ENCODE data around the gene EBPL. TPM values are rescaled to one million over a fixed set of nuclear protein-coding genes. Genes with fewer than 3 reads are reported as not detected.

EBPL gene
- total RNA-seq, 2 donors from 2014 or later = 30.7 to 72.1 TPM

Other genes with a start within 250 kb of the EBPL start
- gene CAB39L, start 247.4 kb downstream of the EBPL start, total RNA-seq = 10 to 100 TPM in 1 of 2 donors, 1 to 10 TPM in 1; 6.9 to 13.0 TPM
- 1 to 10 TPM; 4.9 to 8.6 TPM for gene SETDB2, start 247.2 kb downstream of the EBPL start, total RNA-seq
- 10 to 100 TPM; 22.7 to 30.1 TPM for gene PHF11, start 195.5 kb downstream of the EBPL start, total RNA-seq
- gene RCBTB1, start 105.9 kb downstream of the EBPL start, total RNA-seq = 10 to 100 TPM in 1 of 2 donors, 1 to 10 TPM in 1; 6.3 to 12.2 TPM
- under 1 TPM in 1 of 2 donors, not detected in 1; 0.52 TPM for gene ARL11, start 63.0 kb downstream of the EBPL start, total RNA-seq
- 10 to 100 TPM in 1 of 2 donors, 1 to 10 TPM in 1; 6.3 to 10.9 TPM for gene KPNA3, start 101.2 kb upstream of the EBPL start, total RNA-seq
- 1 to 10 TPM; 4.9 to 5.9 TPM for gene SPRYD7, start 244.9 kb upstream of the EBPL start, total RNA-seq